ENCODE data around the gene EMC6.
"Not testable (repeated sequence)": the region's sequence is repeated elsewhere in the genome, so short reads cannot be mapped to it uniquely, and the experiment has no call there.

EMC6 gene

DNA sequence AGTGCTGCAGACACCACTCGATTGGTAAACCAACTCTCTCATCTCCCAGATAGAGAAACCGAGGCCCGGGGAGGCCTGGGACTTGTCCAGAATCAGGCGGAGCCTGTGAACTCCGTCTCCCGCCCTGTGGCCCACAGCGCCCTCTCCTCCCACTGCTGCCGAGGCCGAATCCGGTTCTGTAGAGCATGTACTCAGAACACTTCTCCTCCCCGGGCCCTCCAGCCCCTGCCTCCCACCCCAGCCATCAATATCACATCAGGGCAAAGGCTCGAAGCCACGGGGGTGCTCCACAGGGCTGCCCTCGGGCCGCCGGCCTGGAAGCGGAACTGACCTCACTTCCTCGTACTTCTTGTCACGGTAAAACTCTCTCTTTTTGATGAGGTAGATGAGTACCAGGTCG, 13.0 kb downstream of the EMC6 start:
- DNase-seq (ENCODE audit: low read depth) = no peak

DNA sequence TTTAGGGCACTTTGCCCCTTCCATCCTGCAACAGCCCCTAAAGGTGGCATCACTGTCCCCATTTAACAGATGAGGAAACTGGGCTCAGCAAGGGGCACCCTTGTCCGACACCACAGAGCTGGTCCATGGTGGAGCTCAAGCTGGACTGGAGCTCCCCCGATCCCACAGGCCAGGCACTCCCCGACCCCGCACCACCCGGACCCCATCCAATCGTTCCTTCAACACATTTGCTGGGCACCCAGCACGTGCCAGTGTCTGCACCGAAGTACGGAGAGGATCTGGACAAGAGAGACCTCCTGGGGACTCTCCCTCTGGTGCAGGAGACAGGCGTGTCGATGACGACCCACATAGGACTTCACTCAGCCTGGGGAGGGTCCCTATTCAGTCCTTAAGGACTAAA, 13.4 kb downstream of the EMC6 start:
- no peak for DNase-seq (ENCODE audit: low read depth)

- DNase-seq (ENCODE audit: low read depth) = peak; percentile 40
Observed at GRCh38 chr17:3683054-3683511, 14.5 kb downstream of the EMC6 start.

DNA sequence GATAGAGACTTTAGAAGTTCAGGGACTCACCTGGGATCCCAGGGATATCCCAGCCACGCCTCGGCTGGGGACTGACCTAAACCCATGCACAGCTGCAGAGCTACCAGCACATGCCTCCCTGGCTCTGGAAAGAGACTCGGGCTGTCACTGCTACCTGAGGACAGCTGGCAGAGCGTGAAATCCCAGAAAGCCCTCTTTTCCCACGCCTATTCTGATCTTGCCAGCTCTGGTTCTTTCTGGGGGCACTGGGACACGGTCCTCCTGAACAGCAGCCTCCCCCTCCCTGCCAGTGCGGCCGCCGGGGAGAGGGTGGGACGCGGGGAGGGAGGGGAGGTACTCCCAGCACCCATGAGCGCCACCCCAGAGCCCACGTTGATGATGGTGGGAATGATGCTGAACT, 16.6 kb downstream of the EMC6 start:
- no peak for DNase-seq (ENCODE audit: low read depth)

DNA sequence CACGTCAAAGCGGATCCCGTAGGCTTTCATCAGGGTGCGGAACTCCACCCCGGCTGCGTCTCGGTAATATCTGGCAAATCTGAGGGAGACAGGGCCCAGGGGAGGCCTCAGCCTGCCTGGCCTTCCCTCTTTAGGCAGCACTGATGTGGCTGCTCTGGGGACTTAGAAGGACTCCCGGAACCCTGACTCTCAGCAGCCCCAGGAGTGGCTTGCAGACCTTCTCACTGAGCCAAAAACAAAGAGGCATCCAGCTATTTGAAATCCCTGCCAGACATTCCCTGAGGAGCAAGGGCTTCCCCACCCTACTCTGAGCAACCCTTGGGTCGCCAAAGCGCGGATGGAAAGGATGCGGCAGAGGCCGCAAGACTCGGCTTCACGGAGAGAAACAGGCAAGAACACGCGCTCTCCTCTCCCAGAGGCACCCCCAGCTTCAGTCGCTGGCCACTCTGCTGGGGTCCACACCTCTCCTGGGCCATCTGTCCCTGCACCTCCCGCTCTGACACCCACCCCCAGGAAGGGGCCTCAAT, 19.5 kb downstream of the EMC6 start:
- DNase-seq (ENCODE audit: low read depth) = no peak

GRCh38 chr17:3688852-3689261, 20.2 kb downstream of the EMC6 start:
- no peak for DNase-seq (ENCODE audit: low read depth)

- DNase-seq (ENCODE audit: low read depth) = no peak
Observed at GRCh38 chr17:3689262-3690093, 20.9 kb downstream of the EMC6 start.

DNA sequence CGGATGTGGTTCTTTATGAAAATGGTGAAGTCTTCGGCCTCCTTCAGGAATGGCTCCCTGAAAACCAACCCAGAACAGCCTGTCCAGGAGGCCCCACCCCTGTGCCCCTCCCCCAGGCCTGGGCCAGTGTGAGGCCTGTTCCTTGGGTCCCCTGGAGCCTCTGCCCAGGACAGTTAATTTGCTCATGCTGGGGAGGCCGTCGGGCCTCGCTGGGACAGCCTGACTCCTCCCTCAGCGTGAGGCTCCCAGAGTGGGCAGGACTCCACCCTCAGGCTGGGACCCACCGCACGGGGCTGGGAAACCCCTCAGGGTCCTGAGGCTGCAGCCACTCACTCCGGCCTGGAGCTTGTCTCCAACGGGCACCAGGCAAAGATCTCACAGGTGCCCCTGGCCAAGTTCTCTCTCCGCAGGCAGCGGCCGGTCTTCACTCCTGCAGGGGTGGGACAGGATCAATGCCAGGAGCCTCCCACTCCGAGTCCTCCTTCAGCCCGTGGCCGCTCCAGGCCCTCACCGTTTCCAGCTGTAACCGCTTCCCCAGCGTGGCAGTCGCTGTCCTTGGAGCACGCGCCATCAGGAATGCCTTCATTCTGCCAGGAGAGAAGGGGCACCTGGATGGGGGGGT, 21.6 kb downstream of the EMC6 start:
- no peak for DNase-seq (ENCODE audit: low read depth)

DNA sequence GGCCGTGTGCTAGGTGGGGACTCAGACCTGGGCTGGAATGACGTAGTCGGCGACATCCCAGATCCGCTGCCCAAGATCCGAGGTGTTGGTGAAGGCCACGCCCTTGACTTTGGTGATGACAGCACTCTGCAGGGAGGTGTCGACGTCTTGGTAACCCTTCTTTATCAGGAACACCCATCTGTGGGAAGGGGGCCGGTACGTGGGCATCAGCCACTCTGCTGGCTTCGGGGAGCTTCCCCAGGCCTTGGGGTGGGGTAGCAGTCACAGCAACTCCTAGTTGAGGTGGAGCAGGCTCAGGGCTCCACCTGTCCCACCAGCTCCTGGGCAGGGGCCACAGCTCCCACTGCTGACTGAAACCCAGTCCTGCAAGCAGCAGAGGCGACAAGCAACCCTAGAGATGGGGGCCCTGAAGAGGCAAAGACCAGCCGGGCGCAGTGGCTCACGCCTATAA, 23.0 kb downstream of the EMC6 start:
- DNase-seq (ENCODE audit: low read depth) = no peak

DNA sequence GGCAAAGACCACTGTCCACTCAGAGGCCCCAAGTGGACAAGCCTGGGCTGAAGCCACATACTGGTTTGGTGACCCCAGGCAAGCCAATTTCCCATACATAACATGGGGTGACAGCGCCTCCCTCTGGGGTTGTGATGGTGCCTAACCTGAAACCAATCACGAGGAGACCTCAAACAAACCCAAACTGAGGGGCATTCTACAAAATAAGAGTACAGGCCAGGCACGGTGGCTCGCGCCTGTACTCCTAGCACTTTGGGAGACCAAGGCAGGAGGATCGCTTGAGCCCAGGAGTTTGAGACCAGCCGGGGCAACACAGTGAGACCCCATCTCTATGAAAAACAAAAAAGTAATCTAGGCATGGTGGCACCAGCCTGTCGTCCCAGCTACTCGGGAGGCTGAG, 23.7 kb downstream of the EMC6 start:
- DNase-seq (ENCODE audit: low read depth) = no peak

- no peak for DNase-seq (ENCODE audit: low read depth)
Observed at GRCh38 chr17:3693141-3693540, 24.5 kb downstream of the EMC6 start.

GRCh38 chr17:3693829-3694231, 25.2 kb downstream of the EMC6 start:
- peak; percentile 49 for DNase-seq (ENCODE audit: low read depth)

- DNase-seq (ENCODE audit: low read depth) = no peak
Observed at GRCh38 chr17:3695129-3695722, 26.6 kb downstream of the EMC6 start.

DNA sequence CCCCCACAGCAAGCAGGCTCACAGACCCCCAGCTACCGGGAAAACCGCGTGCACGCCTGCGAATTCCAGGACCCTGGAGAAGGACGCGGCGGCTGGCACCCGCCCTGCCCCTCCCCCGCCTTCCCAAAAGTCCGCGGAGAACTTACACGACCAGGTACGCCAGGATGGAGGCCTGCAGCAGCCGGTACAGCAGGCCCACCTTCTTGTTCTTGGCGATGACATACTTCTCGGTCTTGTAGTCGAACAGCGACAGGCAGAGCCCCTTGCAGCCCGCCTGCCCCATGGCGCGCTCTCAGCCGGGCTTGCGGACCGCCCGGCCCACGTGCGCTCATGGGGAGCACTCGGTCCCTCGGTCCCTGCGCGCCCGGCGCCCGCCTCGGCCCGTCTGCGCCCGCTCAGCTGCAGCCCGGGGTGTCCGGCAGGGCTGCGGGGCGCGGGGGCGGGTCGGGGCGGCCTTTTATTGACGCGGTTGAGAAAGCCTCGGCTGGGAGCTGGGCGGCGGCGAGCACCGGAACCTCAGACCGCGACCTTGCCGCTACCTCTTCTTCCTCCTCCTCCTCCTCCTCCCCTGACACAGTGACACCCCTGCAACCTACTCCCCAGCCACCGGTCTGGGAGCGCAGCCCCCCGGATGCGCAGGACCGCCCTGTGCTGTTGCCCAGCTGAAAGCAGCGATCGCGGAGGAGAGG, 27.3 kb downstream of the EMC6 start, which contains the start of gene P2RX5:
TSS of gene P2RX5 (minus strand) at position 433 of the 689 bp plus-strand sequence. CDS start at position 283, 150 bp downstream.
- peak; percentile 36 for DNase-seq (ENCODE audit: low read depth)

GRCh38 chr17:3697103-3697476, 28.5 kb downstream of the EMC6 start:
- DNase-seq (ENCODE audit: low read depth) = no peak

- no peak for DNase-seq (ENCODE audit: low read depth)
Observed at GRCh38 chr17:3698139-3698538, 29.5 kb downstream of the EMC6 start.

GRCh38 chr17:3699951-3700350, 31.3 kb downstream of the EMC6 start:
- DNase-seq (ENCODE audit: low read depth) = no peak

DNA sequence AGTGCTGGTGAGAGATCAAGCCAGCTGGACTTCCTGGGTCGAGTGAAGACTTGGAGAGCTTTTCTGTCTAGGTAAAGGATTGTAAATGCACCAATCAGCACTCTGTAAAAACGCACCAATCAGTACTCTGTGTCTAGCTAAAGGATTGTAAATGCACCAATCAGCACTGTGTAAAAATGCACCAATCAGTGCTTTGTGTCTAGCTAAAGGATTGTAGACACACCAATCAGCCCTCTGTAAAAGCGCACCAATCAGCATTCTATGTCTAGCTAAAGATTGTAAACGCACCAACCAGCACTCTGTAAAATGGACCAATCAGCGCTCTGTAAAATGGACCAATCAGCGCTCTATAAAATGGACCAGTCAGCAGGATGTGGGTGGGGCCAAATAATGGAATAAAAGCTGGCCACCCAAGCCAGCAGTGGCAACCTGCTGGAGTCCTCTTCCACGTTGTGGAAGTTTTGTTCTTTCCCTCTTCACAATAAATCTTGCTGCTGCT, 33.5 kb downstream of the EMC6 start:
- DNase-seq (ENCODE audit: low read depth) = not testable (repeated sequence)

- DNase-seq (ENCODE audit: low read depth) = no peak
Observed at GRCh38 chr17:3704931-3705717, 36.5 kb downstream of the EMC6 start.

GRCh38 chr17:3705718-3705984, 37.0 kb downstream of the EMC6 start:
- not testable (repeated sequence) for DNase-seq (ENCODE audit: low read depth)

- no peak for DNase-seq (ENCODE audit: low read depth)
Observed at GRCh38 chr17:3708366-3708765, 39.8 kb downstream of the EMC6 start.
